Measurements from ENCODE around the gene PRRG2.

GRCh38 chr19:49533551-49534488 is 47.3 kb upstream of the PRRG2 start:
- TF ChIP-seq CTCF (IDR thresholded peaks at IDR 0.05) (no peak), POLR2A (IDR thresholded peaks at IDR 0.05) (no peak)
